Caco-2 (cell line): Measurements from ENCODE around the gene ALDH3A2. TPM values are rescaled to one million over a fixed set of nuclear protein-coding genes. Genes with fewer than 3 reads are reported as not detected.

Experiments
- BruUV-seq: library from RNA; stranded (reverse); fragments of 400-500 nt; replicated peaks from 2 replicates; lab custom pipeline; 2021; lab: Mats Ljungman, UMichigan
- CTCF ChIA-PET: fragments of 300-600 bp; sonication (Branson Sonifier 250); formaldehyde crosslinking; loops from one replicate; lab custom pipeline; 2022; ENCODE audit warnings: antibody characterized with exemption; lab: Charles Lee
- POLR2A ChIA-PET: fragments of 300-600 bp; sonication (Branson Sonifier 250); formaldehyde crosslinking; loops from one replicate; lab custom pipeline; 2022; ENCODE audit warnings: antibody characterized with exemption; lab: Charles Lee
- DNase-seq, 2 experiments: peaks; one replicate each; pipeline versions ENCODE4 v3.0.0 to v3.0.0-alpha.2; 2020 to 2022
- H3K27me3 ChIP-seq: replicated peaks from 2 replicates; pipeline ENCODE4 v1.6.0; 2011; ENCODE audit warnings: low read length; ENCODE audit not compliant: control insufficient read depth, insufficient read depth
- H3K36me3 ChIP-seq: 2 replicates; pipeline ENCODE4 v1.5.1; 2011; ENCODE audit warnings: low read length; ENCODE audit not compliant: control insufficient read depth, insufficient read depth
- H3K4me1 ChIP-seq: fragments of 250-450 bp; sonication (Bioruptor Pico); 2 replicates; pipeline ENCODE4 v1.5.1; 2020; ENCODE audit warnings: mild to moderate bottlenecking
- H3K4me3 ChIP-seq: 2 replicates; pipeline ENCODE4 v1.5.1; 2011; ENCODE audit warnings: low read depth, mild to moderate bottlenecking, control low read depth, low read length
- H3K9me3 ChIP-seq: fragments of 250-450 bp; sonication (Bioruptor Pico); 2 replicates; pipeline ENCODE4 v1.5.1; 2020; ENCODE audit warnings: mild to moderate bottlenecking, moderate library complexity
- H3K27ac Mint-ChIP-seq: one replicate; pipeline ENCODE4 v1.8.0; 2022; ENCODE audit warnings: mixed read lengths; ENCODE audit not compliant: unreplicated experiment
- H3K27me3 Mint-ChIP-seq: one replicate; pipeline ENCODE4 v1.8.0; 2022; ENCODE audit warnings: mixed read lengths; ENCODE audit not compliant: insufficient read depth, unreplicated experiment
- H3K36me3 Mint-ChIP-seq: one replicate; pipeline ENCODE4 v1.8.0; 2022; ENCODE audit warnings: mild to moderate bottlenecking, mixed read lengths; ENCODE audit not compliant: insufficient read depth, unreplicated experiment
- H3K4me1 Mint-ChIP-seq: one replicate; pipeline ENCODE4 v1.8.0; 2022; ENCODE audit warnings: low read depth, mixed read lengths; ENCODE audit not compliant: unreplicated experiment
- H3K4me3 Mint-ChIP-seq: one replicate; pipeline ENCODE4 v1.8.0; 2022; ENCODE audit warnings: mild to moderate bottlenecking, moderate library complexity, mixed read lengths; ENCODE audit not compliant: unreplicated experiment
- H3K9me3 Mint-ChIP-seq: one replicate; pipeline ENCODE4 v1.8.0; 2022; ENCODE audit warnings: mixed read lengths; ENCODE audit not compliant: unreplicated experiment
- CTCF ChIP-seq, 2 experiments: fragments of 200-600 bp in 1 of 2; IDR thresholded peaks; 1 replicate in 1 of 2; 2 replicates in 1 of 2; pipeline versions ENCODE4 v1.5.1 to v1.8.0; 2011 to 2022; ENCODE audit warnings: antibody characterized with exemption in 1 of 2, control low read depth in 1 of 2, inconsistent platforms in 1 of 2, low read depth in 1 of 2, low read length in 1 of 2, mild to moderate bottlenecking in 1 of 2, moderate library complexity in 1 of 2; ENCODE audit not compliant: insufficient read depth in 1 of 2, severe bottlenecking in 1 of 2, unreplicated experiment in 1 of 2
- intact Hi-C: fragments of 100-400 bp; cut with micrococcal nuclease; formaldehyde crosslinking; loops from one replicate; pipeline ENCODE4 v1.10.0; 2022; ENCODE audit not compliant: unreplicated experiment
- total RNA-seq: library from RNA; stranded (reverse); gene quantifications from 2 replicates; pipeline ENCODE4 v1.2.3, GENCODE V29; 2022

Gene ALDH3A2
- total RNA-seq, 1 experiment from 2014 or later: 84.0 TPM

DNA sequence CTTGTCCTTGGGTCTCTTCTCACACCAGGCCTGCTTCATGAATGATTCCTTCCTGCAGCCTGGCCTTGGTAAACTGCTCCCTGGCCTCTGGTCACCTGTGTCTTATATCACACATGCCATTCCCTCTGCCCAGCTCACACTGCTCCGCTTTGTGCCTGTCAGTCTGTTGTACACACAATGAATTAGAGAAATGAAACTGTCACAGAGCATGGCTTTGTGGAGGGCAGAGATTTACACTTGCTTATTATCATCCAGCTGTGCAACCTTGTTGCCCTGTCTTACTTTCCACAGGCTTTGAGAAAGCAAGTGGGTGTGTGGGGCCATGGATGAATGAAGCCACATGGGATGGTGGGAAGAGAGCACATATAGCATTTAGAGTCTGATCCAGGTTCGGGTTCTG is 22.4 kb downstream of the ALDH3A2 start:
- Histone ChIP-seq H3K4me3 (no peak overlapping the region), H3K9me3 (no peaks in the 10 kb centered on the region), H3K4me1 (peaks cover 28% of the 10 kb centered on the region), H3K36me3 (peaks cover 5% of the 10 kb centered on the region; the same call in 1 of the 2 replicates), H3K27me3 (no peaks in the 10 kb centered on the region)
- DNase-seq: no peak
- BruUV-seq: no TSS peak
- no peak for TF ChIP-seq CTCF (IDR thresholded peaks at IDR 0.05; ENCODE audit: insufficient read depth in 1 of 2, low read depth in 1 of 2, low read length in 1 of 2, severe bottlenecking in 1 of 2, unreplicated experiment in 1 of 2)
- CTCF ChIA-PET: interaction anchor here (1.3 to 2.7 kb wide), 4 partner anchors 11 to 154 kb away, joined by 3 to 70 read pairs (median 9); partner anchors contain the start of gene ALDH3A2
- intact Hi-C loops: loop anchor here (5.0 kb wide), 1 partner anchor 76 kb away; the partner anchor contains the start of gene ALDH3A1
- no peak overlapping the region for H3K4me3 Mint-ChIP-seq
- H3K27ac Mint-ChIP-seq: peak overlapping the region; percentile 70
- H3K9me3 Mint-ChIP-seq: no peaks in the 10 kb centered on the region
- H3K36me3 Mint-ChIP-seq: peaks cover 36% of the 10 kb centered on the region
- no peaks in the 10 kb centered on the region for H3K27me3 Mint-ChIP-seq
- H3K4me1 Mint-ChIP-seq: peaks cover 29% of the 10 kb centered on the region
- POLR2A ChIA-PET: interaction anchor here (1.4 to 2.2 kb wide), 2 partner anchors 11 to 23 kb away, joined by 5 to 36 read pairs; partner anchors contain the start of gene ALDH3A2

GRCh38 chr17:19671433-19671832 is 22.9 kb downstream of the ALDH3A2 start:
- DNase-seq: no peak
- TSS peak; percentile 60 for BruUV-seq

More at GRCh38 chr17:19671433-19671832, 22.9 kb downstream of the ALDH3A2 start:
- ChIA-PET CTCF (interaction anchor here (0.9 to 2.7 kb wide), 11 partner anchors 11 to 154 kb away, joined by 3 to 70 read pairs (median 5); partner anchors contain the start of gene ALDH3A2), POLR2A (interaction anchor here (1.4 to 2.2 kb wide), 2 partner anchors 11 to 23 kb away, joined by 5 to 36 read pairs; partner anchors contain the start of gene ALDH3A2)
- Mint-ChIP-seq H3K27me3 (no peaks in the 10 kb centered on the region), H3K4me3 (peak overlapping the region; percentile 51), H3K9me3 (no peaks in the 10 kb centered on the region), H3K27ac (peak overlapping the region; percentile 70), H3K36me3 (peaks cover 39% of the 10 kb centered on the region), H3K4me1 (peaks cover 29% of the 10 kb centered on the region)
- intact Hi-C loops: loop anchor here (5.0 kb wide), 1 partner anchor 76 kb away; the partner anchor contains the start of gene ALDH3A1
- Histone ChIP-seq H3K36me3 (peaks cover 3% of the 10 kb centered on the region; the same call in 1 of the 2 replicates), H3K4me3 (no peak overlapping the region), H3K4me1 (peaks cover 32% of the 10 kb centered on the region), H3K9me3 (no peaks in the 10 kb centered on the region), H3K27me3 (no peaks in the 10 kb centered on the region)
- TF ChIP-seq CTCF (IDR thresholded peaks at IDR 0.05; ENCODE audit: insufficient read depth in 1 of 2, low read depth in 1 of 2, low read length in 1 of 2, severe bottlenecking in 1 of 2, unreplicated experiment in 1 of 2): no peak
